Sciatic nerve (tissue), 2 donors: Measurements from ENCODE around the gene TRIM3. TPM values are rescaled to one million over a fixed set of nuclear protein-coding genes. Genes with fewer than 3 reads are reported as not detected.

Experiments used
- ATAC-seq: fragments of 200-7000 bp; cut with Tn5 transposase; one replicate; pipeline ENCODE4 v1.9.1; 2020; ENCODE audit warnings: mild to moderate bottlenecking, moderate library complexity
- DNase-seq: peaks from one replicate; pipeline ENCODE4 v3.0.0-alpha.2; 2020; ENCODE audit warnings: low spot score
- intact Hi-C: fragments of 100-400 bp; cut with DNase I; formaldehyde crosslinking; loops from one replicate; pipeline ENCODE4 v1.14.2; 2022
- total RNA-seq: library from RNA; stranded (reverse); fragmentation: NEBNext Ultra II Directional; extraction: Animal tissue kit (Norgen Biotek cat#: 25700); gene quantifications from one replicate; pipeline ENCODE4 v1.2.1, GENCODE V29; 2021
- donor health status: DM: no; HTN: no; CAD: no.
- donor health status: DM: no; HTN: no; CAD: no.

TRIM3 gene
- total RNA-seq, 1 donor from 2014 or later: 24.6 TPM

DNA sequence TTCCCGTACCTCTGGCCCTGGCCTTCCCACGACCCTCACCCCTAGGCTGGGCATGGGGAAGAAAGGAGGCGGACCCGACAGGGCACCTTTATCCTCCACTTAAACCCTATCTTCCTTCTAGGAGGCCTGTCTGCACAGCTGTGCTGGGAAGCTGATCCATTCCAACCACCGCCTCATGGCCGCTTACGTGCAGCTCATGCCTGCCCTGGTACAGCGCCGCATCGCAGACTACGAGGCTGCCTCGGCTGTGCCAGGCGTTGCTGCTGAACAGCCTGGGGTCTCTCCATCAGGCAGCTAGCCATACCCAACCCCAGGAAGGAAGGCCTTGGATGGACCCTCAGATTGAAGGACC lies 8.2 kb upstream of the TRIM3 start:
- no peak for DNase-seq
- intact Hi-C loops: no loop called here
- ATAC-seq: no peak

DNA sequence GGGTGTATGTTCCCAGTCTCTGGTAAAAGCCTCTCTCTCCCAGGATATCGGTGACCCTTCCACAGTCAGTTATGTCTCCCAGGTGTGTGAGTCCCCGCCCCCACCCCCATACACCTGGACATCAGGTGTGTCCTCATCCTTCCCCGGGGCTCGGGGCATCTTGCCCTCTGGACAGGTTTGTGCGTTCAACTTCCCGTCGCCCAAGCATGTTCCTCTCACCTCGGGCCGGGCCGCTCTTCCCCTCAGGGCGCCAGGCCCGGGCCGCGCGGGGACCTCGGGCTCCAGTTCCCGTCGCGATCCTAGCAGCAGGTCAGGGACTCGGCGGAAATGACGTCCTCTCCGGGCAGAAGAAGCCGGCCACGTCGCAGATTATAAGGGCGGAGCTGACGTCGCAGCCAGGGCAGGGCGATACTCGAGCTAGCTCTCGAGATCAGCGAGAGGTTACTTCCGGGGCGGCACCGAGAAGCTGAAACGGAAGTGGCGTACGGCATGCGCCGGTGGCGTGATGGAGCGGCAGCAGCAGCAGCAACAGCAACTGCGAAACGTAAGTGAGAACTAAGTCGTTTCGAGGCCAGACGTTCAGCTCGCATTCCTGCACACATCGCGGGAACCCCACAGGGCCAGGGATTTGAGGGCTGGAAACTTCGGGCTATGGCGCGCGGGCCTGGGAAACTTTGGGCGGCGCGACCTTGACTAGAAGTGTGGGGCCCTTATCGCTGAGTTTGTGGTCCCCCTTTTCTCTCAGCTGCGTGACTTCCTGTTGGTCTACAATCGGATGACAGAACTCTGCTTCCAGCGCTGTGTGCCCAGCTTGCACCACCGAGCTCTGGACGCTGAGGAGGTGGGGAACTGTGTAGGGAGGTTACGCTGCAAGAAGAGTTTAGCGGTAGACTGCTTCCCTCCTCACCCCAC lies 7.5 kb upstream of the TRIM3 start, which contains the start of the genes ARFIP2 and TIMM10B:
Gene ARFIP2, minus strand, starts transcription at position 320 of the 912 bp plus-strand sequence. CDS start 910 bp downstream, outside the sequence.
Gene TIMM10B, plus strand, starts transcription at position 490 of the 912 bp plus-strand sequence. Its CDS starts 16 bp downstream, at position 506.
- peak; percentile 99 for ATAC-seq
- DNase-seq: peak; percentile 99
- intact Hi-C loops: no loop called here

GRCh38 chr11:6480299-6480914 lies 6.7 kb upstream of the TRIM3 start:
- intact Hi-C loops: no loop called here
- ATAC-seq: no peak
- no peak for DNase-seq

GRCh38 chr11:6476571-6476970 lies 2.8 kb upstream of the TRIM3 start:
- no peak for DNase-seq
- intact Hi-C loops: no loop called here
- no peak for ATAC-seq

DNA sequence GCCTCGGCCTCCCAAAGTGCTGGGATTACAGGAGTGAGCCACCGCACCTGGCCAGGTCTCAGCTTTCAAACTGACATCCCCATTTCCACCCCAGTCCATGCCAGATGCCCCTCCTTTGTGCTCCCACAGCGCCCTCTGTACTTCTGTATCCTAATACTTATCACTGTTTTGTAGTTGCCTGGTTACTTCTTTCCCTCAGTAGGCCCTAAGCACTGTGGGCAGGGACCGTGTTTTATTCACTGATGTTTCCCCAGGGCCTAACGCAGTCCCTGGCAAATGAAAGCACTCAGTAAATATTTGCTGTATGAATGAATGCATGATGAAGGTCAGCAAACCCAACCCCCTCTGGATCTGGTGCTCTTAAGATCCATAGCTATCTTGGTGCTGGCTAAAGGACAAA lies 2.2 kb upstream of the TRIM3 start:
- no peak for ATAC-seq
- intact Hi-C loops: no loop called here
- no peak for DNase-seq

- no peak for DNase-seq
- intact Hi-C loops: no loop called here
- no peak for ATAC-seq
Measured at GRCh38 chr11:6474806-6475500, 1.2 kb upstream of the TRIM3 start.

DNA sequence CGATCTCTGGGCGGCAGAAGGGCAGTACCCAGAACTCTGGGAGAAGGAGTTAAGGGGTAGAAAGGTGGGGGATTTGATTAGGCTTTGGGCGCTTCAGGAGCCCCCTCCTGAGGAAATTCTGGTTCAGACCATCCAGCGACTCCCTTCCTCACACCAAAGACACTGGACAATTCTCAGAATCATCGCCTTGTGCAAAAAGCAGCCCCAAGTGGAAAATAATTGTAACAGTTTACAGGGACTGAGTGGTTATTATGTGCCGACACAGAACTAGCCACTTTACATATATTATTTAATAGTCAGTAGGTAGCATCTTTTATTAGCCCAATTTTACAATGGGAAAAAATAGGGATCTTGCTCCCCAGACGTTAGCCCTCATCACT lies 662 bp upstream of the TRIM3 start:
- DNase-seq (no peak), ATAC-seq (no peak)
- intact Hi-C loops: no loop called here

GRCh38 chr11:6472934-6473333 lies 807 bp downstream of the TRIM3 start:
- intact Hi-C loops: no loop called here
- no peak for DNase-seq
- no peak for ATAC-seq

DNA sequence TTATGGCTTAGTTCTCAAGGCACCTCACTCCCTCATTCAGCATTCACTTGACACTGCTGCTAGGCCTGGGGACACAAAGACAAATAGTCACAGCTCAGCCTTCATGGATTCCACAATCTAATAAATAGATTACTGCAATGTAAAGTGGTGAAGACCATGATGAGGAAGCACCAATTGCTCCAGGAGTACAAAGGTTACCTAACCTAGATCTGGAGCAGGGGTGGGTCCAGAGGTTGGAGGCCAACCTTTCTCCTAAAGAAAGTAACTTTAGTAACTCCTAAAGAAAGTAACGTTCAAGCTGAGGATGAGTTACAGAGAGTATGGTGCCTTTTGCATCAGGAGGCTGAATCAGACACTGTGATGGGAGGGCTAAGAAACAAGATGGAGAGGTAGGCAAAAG lies 4.1 kb downstream of the TRIM3 start:
- ATAC-seq (no peak), DNase-seq (no peak)
- intact Hi-C loops: no loop called here

DNA sequence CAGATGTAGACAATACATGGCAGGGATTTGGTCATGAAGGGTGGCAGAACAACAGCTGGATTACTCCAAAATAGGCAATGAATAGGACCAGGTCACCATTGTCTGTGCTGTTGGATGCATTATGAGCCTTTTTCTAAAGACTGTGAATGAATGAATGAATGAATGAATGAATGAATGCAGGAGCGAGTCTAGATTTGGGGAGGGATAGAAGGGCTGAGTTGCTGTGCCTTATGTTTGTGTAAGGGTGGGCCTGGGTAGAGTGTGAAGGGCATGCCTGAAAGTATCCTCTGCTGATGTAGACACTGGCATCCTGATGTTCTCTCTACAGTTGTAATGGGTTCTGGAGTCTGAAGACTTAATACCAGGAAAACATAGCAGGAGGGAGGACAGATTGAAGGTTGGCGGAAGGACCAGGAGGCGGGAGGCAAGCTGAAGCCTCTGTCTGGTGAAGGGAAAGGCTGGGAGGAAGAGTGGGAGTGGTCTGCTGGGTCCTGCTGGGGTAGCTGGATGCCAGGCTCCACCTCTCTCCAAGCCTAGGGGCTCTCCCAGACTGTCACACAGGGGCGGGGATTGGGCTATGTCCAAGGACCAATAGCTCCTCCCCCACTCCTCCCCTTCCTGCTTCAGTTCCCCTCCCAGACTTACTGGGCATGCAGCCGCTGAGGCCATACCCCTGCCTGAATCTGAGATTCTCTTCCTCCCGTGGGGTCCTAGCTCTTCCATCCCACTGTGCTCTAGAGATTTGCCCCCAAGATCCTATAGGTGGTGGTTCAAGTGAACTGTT lies 4.8 kb downstream of the TRIM3 start:
- intact Hi-C loops: no loop called here
- DNase-seq (peak; percentile 94), ATAC-seq (peak; percentile 96)

- DNase-seq (no peak), ATAC-seq (no peak)
- intact Hi-C loops: no loop called here
Measured at GRCh38 chr11:6459099-6459450, 14.7 kb downstream of the TRIM3 start.

DNA sequence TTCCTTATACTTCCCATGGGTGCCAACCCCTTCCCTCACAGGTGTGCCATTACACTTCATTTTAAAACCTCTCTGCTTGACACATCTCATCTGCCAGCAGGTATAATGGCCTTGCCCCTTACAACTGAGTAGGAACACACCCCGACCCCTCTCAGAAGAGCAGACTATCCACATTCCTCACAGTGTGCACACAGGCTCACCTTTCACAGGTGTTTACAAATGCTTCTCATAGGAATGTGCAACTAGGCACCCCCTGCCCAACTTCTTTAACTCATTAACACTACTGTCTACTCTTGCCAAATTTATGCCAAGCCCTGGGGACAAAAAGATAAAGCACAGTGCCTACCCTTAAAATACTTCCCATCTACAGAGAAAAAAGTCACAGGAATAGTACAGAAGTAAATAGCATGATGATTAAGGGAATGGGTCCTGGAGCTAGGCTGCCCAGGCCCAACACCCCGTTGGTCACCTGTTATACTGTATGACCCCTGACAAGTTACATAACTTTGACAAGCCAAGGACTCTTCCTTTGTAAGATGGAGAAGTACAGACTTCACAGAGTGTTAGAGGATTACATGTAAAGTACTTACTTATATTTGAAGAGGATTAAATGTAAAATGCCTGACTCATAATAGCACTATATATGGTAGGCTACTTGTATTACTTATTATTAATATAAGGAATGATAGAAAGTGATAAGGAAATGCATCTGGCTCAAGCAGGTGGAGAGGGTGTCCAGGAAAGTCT lies 15.2 kb downstream of the TRIM3 start:
- DNase-seq (no peak), ATAC-seq (no peak)
- intact Hi-C loops: no loop called here

- intact Hi-C loops: no loop called here
- ATAC-seq (peak; percentile 26), DNase-seq (no peak)
Measured at GRCh38 chr11:6457581-6458320, 16.0 kb downstream of the TRIM3 start.

DNA sequence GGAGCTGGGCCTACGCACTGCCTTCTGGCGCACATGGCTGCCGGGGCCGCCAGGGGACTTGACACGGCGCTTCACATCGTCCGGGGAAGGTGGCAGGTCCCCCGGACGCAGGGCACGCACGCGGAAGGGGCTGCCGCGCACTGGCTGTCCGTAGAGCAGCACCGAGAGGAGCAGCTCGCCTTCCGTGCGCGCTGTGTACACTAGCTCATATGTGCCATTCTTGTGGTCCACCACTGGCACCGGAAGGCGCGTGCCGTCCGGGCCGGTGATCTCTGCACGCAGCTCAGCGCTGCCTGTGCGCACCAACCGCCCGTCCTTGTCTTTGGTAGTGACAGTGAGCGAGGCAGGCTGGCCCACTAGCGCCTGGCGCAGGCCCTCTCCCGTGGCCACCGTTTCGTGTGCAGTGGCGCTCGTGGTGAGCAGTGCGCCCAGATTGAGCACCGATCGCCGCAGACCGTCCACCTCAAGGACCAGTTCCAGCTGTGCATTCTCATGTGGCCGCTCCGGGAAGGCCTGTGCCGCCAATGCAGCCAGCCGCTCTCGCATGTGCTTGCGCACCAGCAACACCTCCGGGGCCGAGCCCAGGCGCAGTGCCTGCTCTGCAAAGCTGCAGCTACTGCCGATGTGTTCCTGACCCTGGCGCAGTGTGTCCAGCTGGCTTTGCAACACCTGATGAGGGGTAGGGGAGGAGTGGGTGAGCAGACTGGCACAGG lies 17.2 kb downstream of the TRIM3 start:
- no peak for ATAC-seq
- intact Hi-C loops: no loop called here
- DNase-seq: no peak

- intact Hi-C loops: no loop called here
- ATAC-seq (no peak), DNase-seq (no peak)
Measured at GRCh38 chr11:6455070-6455469, 18.7 kb downstream of the TRIM3 start.

DNA sequence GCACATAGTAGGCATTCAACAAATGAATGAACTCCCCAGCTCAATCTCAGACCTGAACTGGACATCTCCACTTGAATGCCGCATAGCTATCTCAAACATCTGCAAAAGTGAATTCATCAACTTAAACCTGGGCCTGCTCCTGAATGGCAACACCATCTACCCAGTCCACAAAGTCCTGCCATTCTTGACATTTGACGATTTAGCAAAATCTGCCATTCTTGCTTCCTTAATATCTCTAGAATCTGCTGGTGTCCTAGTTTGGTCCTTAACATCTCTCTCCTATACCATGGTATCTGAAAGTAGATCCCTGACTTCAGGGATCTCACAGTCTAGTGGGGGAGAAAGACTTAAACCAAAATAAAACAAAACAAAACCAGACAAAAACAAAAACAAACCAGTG lies 20.6 kb downstream of the TRIM3 start:
- no peak for ATAC-seq
- DNase-seq: no peak
- intact Hi-C loops: no loop called here

DNA sequence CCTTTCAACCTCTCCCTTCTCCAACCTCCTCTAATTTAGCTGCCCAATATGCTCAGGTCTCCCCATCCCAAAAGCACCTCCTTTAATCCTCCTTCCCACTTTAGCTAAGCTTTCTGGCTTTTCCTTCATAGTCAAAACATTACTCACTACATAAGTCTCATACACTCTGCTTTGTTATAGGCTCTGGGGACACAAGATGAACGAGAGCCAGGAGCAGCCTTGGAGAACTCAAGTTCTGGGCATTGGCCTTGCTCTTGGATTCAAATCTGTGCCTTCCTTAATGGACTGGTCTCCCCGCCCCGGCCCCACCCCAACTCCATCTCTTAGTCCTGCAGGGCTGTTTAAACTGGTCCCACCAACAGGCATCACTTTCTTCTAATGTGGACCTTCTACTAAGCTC lies 21.5 kb downstream of the TRIM3 start:
- ATAC-seq (peak; percentile 50), DNase-seq (no peak)
- intact Hi-C loops: no loop called here
